Measurements from ENCODE around the gene AKAP4.

Gene AKAP4, protein sequence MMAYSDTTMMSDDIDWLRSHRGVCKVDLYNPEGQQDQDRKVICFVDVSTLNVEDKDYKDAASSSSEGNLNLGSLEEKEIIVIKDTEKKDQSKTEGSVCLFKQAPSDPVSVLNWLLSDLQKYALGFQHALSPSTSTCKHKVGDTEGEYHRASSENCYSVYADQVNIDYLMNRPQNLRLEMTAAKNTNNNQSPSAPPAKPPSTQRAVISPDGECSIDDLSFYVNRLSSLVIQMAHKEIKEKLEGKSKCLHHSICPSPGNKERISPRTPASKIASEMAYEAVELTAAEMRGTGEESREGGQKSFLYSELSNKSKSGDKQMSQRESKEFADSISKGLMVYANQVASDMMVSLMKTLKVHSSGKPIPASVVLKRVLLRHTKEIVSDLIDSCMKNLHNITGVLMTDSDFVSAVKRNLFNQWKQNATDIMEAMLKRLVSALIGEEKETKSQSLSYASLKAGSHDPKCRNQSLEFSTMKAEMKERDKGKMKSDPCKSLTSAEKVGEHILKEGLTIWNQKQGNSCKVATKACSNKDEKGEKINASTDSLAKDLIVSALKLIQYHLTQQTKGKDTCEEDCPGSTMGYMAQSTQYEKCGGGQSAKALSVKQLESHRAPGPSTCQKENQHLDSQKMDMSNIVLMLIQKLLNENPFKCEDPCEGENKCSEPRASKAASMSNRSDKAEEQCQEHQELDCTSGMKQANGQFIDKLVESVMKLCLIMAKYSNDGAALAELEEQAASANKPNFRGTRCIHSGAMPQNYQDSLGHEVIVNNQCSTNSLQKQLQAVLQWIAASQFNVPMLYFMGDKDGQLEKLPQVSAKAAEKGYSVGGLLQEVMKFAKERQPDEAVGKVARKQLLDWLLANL

DNA sequence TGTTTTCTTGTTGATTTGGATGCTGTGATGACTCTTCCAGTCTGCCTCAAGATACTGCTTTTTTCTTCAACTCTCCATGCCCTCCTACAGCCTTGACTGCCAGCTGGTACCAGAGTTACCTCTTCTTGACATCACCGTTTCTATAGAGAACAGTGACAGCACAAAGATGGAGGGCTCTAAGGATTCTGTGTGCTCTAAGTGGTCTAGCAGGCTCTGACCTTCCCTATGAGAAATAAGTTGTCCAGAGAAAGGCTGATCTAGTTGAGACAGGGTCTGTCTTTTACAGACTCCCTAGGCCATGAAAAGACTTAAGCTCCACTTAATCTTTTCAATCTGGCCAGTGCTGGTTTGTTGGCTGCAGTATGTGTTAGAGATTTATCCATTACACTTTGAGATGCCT lies at the start of gene AKAP4:
Gene AKAP4 (minus strand): TSS at position 101 of the 400 bp plus-strand sequence. CDS start 118 bp downstream, outside the sequence.
- no peak within 1 kb of the TSS for H3K4me3 ChIP-seq (replicated peaks; ENCODE audit: low read depth, low read length)
- TF ChIP-seq, protein P1, sequence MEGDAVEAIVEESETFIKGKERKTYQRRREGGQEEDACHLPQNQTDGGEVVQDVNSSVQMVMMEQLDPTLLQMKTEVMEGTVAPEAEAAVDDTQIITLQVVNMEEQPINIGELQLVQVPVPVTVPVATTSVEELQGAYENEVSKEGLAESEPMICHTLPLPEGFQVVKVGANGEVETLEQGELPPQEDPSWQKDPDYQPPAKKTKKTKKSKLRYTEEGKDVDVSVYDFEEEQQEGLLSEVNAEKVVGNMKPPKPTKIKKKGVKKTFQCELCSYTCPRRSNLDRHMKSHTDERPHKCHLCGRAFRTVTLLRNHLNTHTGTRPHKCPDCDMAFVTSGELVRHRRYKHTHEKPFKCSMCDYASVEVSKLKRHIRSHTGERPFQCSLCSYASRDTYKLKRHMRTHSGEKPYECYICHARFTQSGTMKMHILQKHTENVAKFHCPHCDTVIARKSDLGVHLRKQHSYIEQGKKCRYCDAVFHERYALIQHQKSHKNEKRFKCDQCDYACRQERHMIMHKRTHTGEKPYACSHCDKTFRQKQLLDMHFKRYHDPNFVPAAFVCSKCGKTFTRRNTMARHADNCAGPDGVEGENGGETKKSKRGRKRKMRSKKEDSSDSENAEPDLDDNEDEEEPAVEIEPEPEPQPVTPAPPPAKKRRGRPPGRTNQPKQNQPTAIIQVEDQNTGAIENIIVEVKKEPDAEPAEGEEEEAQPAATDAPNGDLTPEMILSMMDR (IDR thresholded peaks at IDR 0.05; ENCODE audit: low read depth, low read length, missing control alignments): no peak
- DNase-seq (ENCODE audit: extremely low read depth, low read depth): no peak

DNA sequence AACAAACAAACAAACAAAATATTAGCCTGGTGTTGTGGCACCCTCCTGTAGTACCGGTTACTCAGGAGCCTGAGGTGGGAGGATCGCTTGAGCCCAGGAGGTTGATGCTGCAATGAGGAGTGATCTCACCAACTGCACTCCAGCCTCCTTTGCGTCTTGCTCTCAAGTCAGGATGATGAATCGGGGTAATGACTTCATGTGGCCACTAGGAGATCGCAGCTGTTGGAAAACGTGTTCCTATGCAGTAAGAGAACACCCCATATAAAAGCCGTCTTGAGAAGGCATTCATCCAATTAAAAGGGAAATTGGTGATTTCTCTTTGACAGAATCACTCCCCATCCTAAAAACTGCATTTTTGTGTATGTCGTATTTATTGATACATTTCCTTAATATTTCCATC lies 10.7 kb upstream of the AKAP4 start:
- no peak overlapping the region for H3K4me3 ChIP-seq (replicated peaks; ENCODE audit: low read depth, low read length)
- no peak for DNase-seq (ENCODE audit: extremely low read depth, low read depth)

DNA sequence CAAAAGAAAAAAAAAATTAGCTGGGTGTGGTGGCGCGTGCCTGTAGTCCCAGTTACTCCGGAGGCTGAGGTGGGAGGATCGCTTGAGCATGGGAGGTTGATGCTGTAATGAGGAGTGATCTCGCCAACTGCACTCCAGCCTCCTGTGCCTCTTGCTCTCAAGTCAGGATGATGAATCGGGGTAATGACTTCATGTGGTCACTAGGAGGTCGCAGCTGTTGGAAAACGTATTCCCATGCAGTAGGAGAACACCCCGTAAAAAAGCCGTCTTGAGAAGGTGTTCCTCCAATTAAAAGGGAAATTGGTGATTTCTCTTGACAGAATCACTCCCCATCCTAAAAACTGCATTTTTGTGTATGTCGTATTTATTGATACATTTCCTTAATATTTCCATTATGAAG lies 5.9 kb upstream of the AKAP4 start:
- DNase-seq (ENCODE audit: extremely low read depth, low read depth): no peak
- TF ChIP-seq, protein P1 (IDR thresholded peaks at IDR 0.05; ENCODE audit: low read depth, low read length, missing control alignments): no peak
- no peak overlapping the region for H3K4me3 ChIP-seq (replicated peaks; ENCODE audit: low read depth, low read length)

More for the DNA sequence above, 10.7 kb upstream of the AKAP4 start:
- TF ChIP-seq, protein P1 (IDR thresholded peaks at IDR 0.05; ENCODE audit: low read depth, low read length, missing control alignments): peak; percentile 24

DNA sequence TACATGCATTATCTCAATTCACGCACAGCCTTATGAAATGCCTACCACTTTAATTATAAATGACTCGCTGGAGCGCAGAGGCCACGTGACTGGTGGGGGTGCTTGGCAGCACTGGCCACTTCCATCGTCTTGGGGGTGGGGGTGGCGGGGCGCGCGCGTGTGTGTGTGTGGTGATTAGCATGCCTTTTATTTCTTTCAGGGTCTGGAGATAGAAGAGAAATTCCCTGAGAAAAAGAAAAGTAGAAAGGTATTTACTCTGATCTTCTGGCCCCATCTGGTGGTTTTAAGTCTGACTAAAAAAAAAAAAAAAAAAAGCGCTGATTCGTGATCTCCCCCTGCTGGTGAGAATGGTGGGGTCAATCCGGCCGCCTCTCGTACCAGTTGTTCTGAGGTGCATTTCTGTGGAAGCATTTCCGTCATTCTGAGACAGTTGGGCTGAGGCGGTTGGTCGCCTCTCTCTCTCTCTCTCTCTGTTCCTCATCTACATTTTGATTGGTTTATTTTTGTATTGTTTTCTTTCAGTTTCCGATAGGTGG lies 3.6 kb upstream of the AKAP4 start, which contains the start of gene CCNB3:
Gene CCNB3 (plus strand): TSS at position 402 of the 536 bp plus-strand sequence. CDS start 80,399 bp downstream, outside the sequence.
- H3K4me3 ChIP-seq (replicated peaks; ENCODE audit: low read depth, low read length): peak within 1 kb of the TSS; percentile 19; the same call in 1 of the 2 replicates
- DNase-seq (ENCODE audit: extremely low read depth, low read depth): peak; percentile 19
- TF ChIP-seq, protein P1 (IDR thresholded peaks at IDR 0.05; ENCODE audit: low read depth, low read length, missing control alignments): peak; percentile 58

DNA sequence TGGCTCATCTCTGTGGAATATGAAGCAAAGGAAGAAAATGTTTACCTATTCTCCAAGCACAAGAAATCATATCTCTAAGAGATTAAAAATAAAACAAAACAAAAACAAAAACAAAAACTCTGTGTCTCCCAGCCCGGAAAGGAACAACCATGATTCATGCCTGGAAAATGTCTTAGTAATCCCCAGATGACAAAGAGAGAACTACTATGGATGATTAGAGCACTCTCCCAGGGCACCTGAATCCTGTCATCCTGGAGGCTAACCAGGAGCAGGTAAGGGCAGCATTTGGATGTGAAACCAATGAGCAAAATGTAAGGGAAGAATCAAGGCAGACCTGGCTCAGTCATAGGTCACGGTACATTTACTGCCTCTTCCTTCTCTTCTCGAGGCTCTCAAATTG lies 1.7 kb upstream of the AKAP4 start:
- TF ChIP-seq, protein P1 (IDR thresholded peaks at IDR 0.05; ENCODE audit: low read depth, low read length, missing control alignments): no peak

DNA sequence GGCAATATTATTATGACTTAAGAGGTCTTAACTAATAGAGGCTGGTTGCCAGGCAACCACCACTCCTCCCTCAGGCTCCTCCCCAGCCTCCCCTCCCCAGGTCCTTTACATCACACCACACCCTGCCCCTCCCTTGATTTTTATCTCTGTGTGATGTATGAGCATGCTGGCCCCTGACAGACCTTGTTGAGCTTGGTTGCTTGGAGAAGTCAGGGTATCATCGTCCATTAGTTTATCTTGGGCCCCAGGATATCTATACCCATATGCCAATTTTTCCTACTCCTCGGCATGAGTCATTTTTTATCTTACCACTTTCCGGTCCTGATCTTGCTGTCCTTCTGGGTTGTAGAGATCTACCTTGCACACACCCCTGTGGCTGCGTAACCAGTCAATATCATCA lies 2.5 kb downstream of the AKAP4 start:
- no peak overlapping the region for H3K4me3 ChIP-seq (replicated peaks; ENCODE audit: low read depth, low read length)
- TF ChIP-seq, protein P1 (IDR thresholded peaks at IDR 0.05; ENCODE audit: low read depth, low read length, missing control alignments): no peak
- no peak for DNase-seq (ENCODE audit: extremely low read depth, low read depth)

More for the DNA sequence above, 1.7 kb upstream of the AKAP4 start:
- no peak for DNase-seq (ENCODE audit: extremely low read depth, low read depth)
- no peak overlapping the region for H3K4me3 ChIP-seq (replicated peaks; ENCODE audit: low read depth, low read length)
